ENCODE measurements around the gene EMP1.

The EMP1 gene

GRCh38 chr12:13173012-13173932 is 23.3 kb upstream of the EMP1 start:
- no peak for DNase-seq

GRCh38 chr12:13175499-13175898 is 21.0 kb upstream of the EMP1 start:
- DNase-seq = peak in 1 of 2 experiments; percentile 10

- DNase-seq = no peak
Measured at GRCh38 chr12:13176256-13176655, 20.3 kb upstream of the EMP1 start.

GRCh38 chr12:13177373-13177772 is 19.2 kb upstream of the EMP1 start:
- DNase-seq = no peak

GRCh38 chr12:13177906-13178305 is 18.6 kb upstream of the EMP1 start:
- no peak for DNase-seq

- no peak for DNase-seq
Measured at GRCh38 chr12:13178568-13179210, 17.8 kb upstream of the EMP1 start.

GRCh38 chr12:13179211-13180074 is 17.1 kb upstream of the EMP1 start:
- no peak for DNase-seq

- DNase-seq = no peak
Measured at GRCh38 chr12:13181375-13182070, 15.0 kb upstream of the EMP1 start.

GRCh38 chr12:13182881-13183280 is 13.6 kb upstream of the EMP1 start:
- no peak for DNase-seq

- DNase-seq = no peak
Measured at GRCh38 chr12:13183620-13184019, 12.9 kb upstream of the EMP1 start.

- no peak for DNase-seq
Measured at GRCh38 chr12:13186302-13186701, 10.2 kb upstream of the EMP1 start.

- no peak for DNase-seq
Measured at GRCh38 chr12:13187399-13187798, 9.1 kb upstream of the EMP1 start.

GRCh38 chr12:13189264-13189663 is 7.3 kb upstream of the EMP1 start:
- DNase-seq = peak; percentile 6 to 37

- no peak for DNase-seq
Measured at GRCh38 chr12:13190275-13190674, 6.3 kb upstream of the EMP1 start.

- no peak for DNase-seq
Measured at GRCh38 chr12:13192719-13193118, 3.8 kb upstream of the EMP1 start.

- DNase-seq = peak; percentile 19 to 42
Measured at GRCh38 chr12:13193505-13194231, 2.9 kb upstream of the EMP1 start.

- DNase-seq = no peak
Measured at GRCh38 chr12:13194401-13195110, 2.0 kb upstream of the EMP1 start.

GRCh38 chr12:13195250-13195649 is 1.3 kb upstream of the EMP1 start:
- DNase-seq = no peak

- no peak for DNase-seq
Measured at GRCh38 chr12:13195785-13196129, 769 bp upstream of the EMP1 start.

GRCh38 chr12:13197032-13197431 is 506 bp downstream of the EMP1 start:
- DNase-seq = no peak

GRCh38 chr12:13197526-13198143 is 1.1 kb downstream of the EMP1 start:
- no peak for DNase-seq
